ENCODE data around the gene DAB2. TPM values are rescaled to one million over a fixed set of nuclear protein-coding genes. Genes with fewer than 3 reads are reported as not detected.

DAB2 gene
- total RNA-seq, 1 donor from 2014 or later = 103 TPM

GRCh38 chr5:39447968-39448367, 23.2 kb upstream of the DAB2 start:
- DNase-seq = no peak

- no peak for DNase-seq
Observed at GRCh38 chr5:39447059-39447458, 22.3 kb upstream of the DAB2 start.

GRCh38 chr5:39446231-39446630, 21.5 kb upstream of the DAB2 start:
- no peak for DNase-seq

- DNase-seq = no peak
Observed at GRCh38 chr5:39443911-39444310, 19.1 kb upstream of the DAB2 start.

- DNase-seq = no peak
Observed at GRCh38 chr5:39442991-39443390, 18.2 kb upstream of the DAB2 start.

- DNase-seq = no peak
Observed at GRCh38 chr5:39441838-39442237, 17.1 kb upstream of the DAB2 start.

- DNase-seq = peak; percentile 28
Observed at GRCh38 chr5:39440958-39441624, 16.3 kb upstream of the DAB2 start.

GRCh38 chr5:39440192-39440957, 15.6 kb upstream of the DAB2 start:
- no peak for DNase-seq

- no peak for DNase-seq
Observed at GRCh38 chr5:39439582-39440162, 14.9 kb upstream of the DAB2 start.

- no peak for DNase-seq
Observed at GRCh38 chr5:39437467-39437866, 12.7 kb upstream of the DAB2 start.

- DNase-seq = no peak
Observed at GRCh38 chr5:39433848-39434247, 9.1 kb upstream of the DAB2 start.

- DNase-seq = no peak
Observed at GRCh38 chr5:39432696-39433530, 8.1 kb upstream of the DAB2 start.

GRCh38 chr5:39430461-39430860, 5.7 kb upstream of the DAB2 start:
- DNase-seq = no peak

- peak; percentile 14 for DNase-seq
Observed at GRCh38 chr5:39428640-39429039, 3.9 kb upstream of the DAB2 start.

- no peak for DNase-seq
Observed at GRCh38 chr5:39427633-39428032, 2.9 kb upstream of the DAB2 start.

GRCh38 chr5:39427229-39427628, 2.4 kb upstream of the DAB2 start:
- no peak for DNase-seq

- DNase-seq = peak; percentile 52
Observed at GRCh38 chr5:39426746-39427105, 1.9 kb upstream of the DAB2 start.

- no peak for DNase-seq
Observed at GRCh38 chr5:39426051-39426745, 1.4 kb upstream of the DAB2 start.

- DNase-seq = no peak
Observed at GRCh38 chr5:39423331-39423751, 1.4 kb downstream of the DAB2 start.

- DNase-seq = no peak
Observed at GRCh38 chr5:39422728-39423285, 2.0 kb downstream of the DAB2 start.

- DNase-seq = no peak
Observed at GRCh38 chr5:39422036-39422606, 2.7 kb downstream of the DAB2 start.
